ENCODE measurements around the gene MT1H.

DNA sequence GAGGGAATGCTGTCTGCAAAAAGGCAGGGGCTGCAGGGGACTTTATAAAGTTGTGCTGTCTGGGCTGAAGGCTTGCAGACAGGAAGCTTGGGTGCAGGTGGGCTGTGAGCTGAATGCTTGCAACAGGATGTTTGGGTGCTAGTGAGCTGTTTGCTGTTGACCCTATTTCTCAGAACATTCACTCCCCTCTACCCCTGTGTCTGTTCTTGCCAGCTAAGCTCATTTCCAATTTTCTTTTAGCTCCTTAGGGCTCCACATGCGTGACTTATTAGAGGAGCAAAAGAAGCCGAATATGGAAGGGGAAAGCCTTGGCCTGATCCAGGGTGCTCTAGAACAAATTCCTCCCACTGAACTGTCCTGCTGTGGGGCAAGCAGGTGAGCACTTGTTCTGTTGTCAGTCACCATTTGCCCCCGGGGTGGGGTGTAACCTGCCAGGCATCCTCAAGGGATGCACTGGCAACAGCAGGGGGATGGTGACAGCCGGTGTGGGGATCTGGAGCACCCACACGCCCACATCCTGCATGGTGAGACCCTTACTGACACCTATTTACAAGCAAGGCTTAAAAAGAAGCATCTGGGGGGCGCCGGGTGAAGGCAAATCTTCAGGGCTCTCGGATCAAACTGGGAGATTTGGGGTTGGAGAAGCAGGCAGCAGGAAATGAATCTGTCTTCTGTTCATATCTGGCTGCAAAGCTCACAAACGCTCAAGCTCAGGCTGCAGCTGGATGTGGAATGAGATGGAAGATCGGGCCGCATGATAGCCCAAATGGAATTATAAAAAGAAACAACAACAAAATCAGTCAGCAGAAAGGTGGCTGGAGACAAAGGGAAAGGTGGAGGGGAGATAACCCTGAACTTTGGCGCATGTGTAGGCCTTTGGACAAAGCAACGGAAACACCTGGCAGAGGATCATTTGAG lies 39.2 kb downstream of the MT1H start:
- TF ChIP-seq POLR2A (IDR thresholded peaks at IDR 0.05): no peak
- TF ChIP-seq, protein P1, sequence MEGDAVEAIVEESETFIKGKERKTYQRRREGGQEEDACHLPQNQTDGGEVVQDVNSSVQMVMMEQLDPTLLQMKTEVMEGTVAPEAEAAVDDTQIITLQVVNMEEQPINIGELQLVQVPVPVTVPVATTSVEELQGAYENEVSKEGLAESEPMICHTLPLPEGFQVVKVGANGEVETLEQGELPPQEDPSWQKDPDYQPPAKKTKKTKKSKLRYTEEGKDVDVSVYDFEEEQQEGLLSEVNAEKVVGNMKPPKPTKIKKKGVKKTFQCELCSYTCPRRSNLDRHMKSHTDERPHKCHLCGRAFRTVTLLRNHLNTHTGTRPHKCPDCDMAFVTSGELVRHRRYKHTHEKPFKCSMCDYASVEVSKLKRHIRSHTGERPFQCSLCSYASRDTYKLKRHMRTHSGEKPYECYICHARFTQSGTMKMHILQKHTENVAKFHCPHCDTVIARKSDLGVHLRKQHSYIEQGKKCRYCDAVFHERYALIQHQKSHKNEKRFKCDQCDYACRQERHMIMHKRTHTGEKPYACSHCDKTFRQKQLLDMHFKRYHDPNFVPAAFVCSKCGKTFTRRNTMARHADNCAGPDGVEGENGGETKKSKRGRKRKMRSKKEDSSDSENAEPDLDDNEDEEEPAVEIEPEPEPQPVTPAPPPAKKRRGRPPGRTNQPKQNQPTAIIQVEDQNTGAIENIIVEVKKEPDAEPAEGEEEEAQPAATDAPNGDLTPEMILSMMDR (IDR thresholded peaks at IDR 0.05): no peak
- no peak for TF ChIP-seq POLR2AphosphoS5 (IDR thresholded peaks at IDR 0.05)

All from breast epithelium (tissue), 3 donors.